ENCODE results near the gene MRNIP. TPM values are rescaled to one million over a fixed set of nuclear protein-coding genes. Genes with fewer than 3 reads are reported as not detected.

MRNIP gene
- total RNA-seq, 1 donor from 2014 or later = 26.3 TPM

DNA sequence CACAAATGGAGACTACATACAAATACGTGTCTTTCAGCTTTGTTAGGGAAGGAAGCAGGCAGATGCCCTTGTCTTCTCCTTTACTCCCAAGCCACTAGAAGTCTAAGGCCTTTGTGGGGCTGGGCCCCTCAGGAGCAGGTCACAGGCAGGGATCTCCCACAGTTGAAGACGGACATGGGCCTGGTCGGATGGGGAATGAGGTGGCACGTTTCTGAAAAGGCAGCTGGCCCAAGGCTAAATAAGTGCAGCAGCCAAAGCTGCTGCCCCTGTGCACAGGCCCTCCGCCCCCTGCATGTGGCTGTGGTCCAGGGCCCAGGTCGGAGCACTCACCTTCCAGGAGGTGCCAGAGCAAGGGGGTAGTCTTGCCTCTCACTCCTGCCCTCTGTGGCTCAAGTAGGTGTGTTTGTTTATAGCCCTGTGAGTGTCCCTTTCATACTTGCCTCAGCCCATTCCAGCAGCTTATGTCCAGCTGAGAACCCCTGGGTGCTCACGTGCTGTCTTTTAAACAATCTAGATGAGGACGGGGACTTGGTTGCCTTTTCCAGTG, 36.1 kb downstream of the MRNIP start:
- DNase-seq (ENCODE audit: extremely low read depth, low read depth, low spot score) = no peak

DNA sequence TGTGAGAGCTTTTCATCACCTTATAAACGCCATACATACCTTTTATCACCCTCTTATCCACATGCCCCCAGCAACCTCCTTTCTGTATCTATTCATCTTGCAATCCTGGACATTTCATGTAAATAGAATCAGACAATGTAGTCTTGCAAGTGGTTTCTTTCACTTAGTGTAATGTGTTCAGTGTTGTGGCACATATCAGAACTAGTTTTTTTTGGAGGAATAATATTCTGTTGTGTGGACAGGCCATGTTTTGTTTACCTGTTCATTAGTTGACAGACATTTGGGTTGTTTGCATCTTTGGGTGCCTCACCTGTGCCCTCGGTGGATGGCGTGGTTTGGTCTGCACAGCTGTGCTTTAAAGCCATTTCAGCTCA, 36.6 kb downstream of the MRNIP start:
- DNase-seq (ENCODE audit: extremely low read depth, low read depth, low spot score) = no peak

DNA sequence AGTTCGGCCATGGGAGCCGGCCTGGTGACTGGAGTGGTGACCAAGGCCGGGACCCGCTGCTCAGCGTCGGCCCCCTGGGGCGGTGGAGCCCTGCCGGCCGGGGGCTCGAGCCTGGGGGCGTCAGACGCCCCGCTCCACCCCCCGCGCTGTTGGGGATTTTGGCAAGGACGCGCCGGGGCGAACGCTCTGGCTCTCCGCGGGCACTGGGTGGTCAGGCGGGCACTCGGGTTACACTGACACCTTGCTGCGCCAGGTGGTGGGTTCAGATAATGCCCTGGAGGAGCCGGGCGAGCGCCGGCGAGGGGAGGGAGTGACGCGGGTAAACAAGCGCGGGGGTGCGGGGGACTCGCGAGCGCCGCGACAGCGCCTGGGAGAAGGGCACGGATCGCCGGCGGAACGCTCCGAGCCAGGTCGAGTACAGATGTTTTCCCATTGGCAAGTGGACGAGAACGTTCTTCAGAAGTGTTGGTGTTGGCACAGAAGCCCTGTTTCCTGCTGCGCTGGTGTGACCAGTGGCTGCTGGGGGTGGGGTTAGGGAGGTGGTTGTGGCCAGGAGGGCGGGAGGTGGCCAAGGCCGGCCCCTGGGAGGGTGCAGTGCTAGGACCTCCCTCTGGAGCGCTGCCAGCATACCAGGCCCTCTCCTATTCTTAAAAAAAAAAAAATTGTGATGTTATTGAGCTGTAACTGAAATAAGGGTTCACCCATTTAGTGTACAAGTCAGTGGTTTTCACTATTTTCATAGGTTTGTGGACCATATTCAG, 37.1 kb downstream of the MRNIP start:
- DNase-seq (ENCODE audit: extremely low read depth, low read depth, low spot score) = peak; percentile 52

DNA sequence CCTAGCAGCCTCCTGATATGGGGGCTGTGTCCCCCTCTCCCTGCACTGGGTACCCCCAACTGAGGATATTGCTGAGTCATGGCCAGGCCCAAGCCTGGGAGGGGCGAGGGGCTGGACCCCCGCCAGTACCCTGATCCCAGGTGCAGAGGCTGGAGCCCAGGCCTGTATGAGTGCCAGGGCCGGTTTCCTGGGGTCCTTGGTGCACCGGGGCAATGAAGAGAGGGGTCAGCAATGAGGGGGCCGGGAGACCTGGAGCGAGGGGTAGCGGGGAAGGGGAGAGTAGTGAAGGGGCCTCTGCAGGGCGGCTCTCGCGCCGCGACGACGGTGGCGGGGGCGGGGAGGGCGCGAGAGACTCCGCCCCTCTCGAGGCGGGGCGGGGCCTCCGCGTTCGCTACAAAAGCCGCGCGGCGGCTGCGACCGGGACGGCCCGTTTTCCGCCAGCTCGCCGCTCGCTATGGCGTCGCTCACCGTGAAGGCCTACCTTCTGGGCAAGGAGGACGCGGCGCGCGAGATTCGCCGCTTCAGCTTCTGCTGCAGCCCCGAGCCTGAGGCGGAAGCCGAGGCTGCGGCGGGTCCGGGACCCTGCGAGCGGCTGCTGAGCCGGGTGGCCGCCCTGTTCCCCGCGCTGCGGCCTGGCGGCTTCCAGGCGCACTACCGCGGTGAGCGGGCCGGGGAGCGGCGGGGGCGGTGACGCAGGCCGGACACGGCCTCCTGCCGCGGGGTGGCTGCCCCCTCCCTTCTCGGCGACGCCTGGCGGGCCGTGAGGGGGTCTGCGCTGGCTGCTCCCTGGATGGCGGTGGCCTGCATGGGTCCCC, 37.9 kb downstream of the MRNIP start, which contains the start of gene SQSTM1:
SQSTM1 (plus strand) TSS at position 423 of the 815 bp plus-strand sequence; CDS start at position 455, 32 bp downstream.
- DNase-seq (ENCODE audit: extremely low read depth, low read depth, low spot score) = no peak

DNA sequence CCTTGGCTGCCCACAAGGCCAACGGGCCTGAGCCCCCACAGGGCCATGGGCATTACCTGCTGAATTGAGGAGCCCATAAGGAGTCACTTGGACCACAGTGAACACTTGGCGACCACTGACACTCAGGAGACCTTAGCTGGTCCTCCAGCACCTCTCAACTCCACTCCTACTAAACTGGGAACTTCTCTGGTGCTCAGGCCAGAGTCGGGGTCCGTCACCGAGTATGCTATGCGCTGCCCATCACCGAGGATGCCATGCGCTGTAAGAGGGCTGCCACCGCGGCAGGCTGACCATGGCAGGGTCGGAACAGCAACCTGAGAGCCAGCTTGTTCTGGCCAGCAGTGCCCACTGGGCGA, 38.5 kb downstream of the MRNIP start:
- no peak for DNase-seq (ENCODE audit: extremely low read depth, low read depth, low spot score)

DNA sequence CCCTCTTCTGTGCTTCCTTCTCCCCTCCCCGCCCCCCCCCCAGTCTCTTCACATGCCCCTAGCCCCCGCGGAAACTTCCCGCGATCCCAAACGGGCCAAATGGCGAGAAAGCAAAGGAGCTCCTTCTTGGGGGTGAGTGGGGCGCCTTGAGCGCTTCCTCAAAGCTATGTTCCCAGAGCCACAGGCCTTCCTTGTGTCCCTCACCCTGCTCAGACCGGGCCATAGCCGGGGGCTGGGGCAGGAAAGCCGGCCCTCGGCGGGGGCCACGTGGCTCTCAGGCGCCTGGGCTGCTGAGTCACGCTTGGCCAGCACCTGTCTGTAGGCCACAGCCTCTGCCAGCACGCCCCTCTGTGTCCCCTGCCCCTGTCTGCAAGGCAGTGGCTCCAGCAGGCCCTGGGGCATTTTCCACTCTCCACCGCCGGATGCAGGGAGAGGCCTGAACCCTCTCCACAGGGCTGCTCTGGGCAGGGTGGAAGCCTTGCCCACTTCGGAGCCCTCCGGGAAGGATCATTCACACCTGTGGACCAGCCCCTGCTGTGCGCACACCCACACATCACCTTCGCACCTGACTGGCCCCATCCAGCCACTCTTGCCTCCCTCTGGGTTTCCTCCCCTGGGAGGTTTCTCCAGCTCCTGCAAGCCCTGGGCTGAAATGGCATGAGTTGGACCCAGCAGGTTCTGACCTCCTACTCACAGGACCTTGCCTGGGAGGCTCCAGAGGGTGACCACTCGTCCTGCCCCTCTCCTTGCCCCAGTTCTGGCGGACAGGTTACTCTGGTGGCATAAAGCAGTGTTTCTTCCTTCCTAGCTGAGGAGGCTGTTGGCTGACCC, 39.1 kb downstream of the MRNIP start:
- DNase-seq (ENCODE audit: extremely low read depth, low read depth, low spot score) = no peak

DNA sequence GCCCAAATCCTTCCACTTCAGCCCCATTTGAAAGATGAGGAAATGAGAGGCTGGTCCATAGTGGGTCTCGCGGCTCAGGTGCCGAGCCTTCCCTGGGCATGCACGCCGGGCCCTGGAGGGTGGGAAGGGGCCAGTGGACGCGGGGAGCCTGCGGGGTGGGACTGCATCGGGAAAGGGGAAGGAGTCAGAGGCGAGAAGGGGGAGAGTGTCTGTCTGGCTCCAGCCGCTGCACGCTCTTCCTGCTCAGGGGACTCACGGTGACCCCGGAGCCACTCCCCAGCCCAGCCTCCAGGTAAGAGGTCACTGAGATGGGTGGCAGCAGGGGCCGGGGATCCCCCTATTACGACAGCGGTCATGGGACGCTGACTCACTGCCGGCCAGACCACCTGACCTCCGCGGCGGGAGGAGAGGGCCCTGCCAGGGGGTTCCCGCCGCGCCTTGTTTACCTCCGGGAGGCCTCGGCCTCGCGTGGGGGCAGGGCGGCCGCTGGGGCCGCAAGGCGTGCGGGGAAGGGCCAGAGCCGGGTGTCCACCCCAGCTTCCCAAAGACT, 39.8 kb downstream of the MRNIP start:
- no peak for DNase-seq (ENCODE audit: extremely low read depth, low read depth, low spot score)

DNA sequence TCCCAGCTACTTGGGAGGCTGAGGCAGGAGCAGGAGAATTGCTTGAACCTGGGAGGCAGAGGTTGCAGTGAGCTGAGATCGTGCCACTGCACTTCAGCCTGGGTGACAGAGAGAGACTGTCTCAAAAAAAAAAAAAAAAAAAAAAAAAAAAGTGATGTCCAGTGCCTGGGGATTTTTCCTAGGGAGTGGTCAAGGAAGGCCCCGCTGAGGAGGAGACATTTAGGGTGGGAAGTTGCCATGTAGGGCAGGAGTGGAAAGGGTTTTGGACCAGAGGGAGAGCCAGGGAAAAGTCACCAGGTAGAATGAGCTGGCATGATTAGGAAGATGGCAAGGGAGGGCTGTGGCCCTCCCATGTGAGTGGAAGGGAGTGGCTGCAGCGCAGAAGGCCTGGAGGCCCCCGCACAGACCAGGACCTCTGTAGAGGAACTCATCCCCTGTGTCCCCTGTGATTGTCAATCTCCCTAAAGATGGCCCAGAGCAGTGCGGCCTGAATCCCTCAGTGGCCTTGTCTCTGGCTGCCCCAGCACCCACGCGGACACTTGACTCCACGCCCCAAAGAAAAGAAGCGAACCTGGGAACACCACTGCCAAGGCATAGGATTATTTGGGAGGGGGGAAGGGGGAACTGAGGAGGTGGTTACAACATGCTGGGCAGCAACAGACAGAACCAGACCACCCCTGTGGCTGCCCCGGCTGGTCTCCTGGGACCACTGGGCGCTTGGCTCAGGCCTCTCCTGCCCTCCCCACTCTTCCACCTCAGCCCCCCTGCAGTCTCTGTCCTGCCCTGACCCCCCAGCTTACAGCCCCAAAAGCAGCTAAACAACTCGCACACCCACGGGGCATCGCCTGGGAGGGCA, 40.5 kb downstream of the MRNIP start:
- no peak for DNase-seq (ENCODE audit: extremely low read depth, low read depth, low spot score)

DNA sequence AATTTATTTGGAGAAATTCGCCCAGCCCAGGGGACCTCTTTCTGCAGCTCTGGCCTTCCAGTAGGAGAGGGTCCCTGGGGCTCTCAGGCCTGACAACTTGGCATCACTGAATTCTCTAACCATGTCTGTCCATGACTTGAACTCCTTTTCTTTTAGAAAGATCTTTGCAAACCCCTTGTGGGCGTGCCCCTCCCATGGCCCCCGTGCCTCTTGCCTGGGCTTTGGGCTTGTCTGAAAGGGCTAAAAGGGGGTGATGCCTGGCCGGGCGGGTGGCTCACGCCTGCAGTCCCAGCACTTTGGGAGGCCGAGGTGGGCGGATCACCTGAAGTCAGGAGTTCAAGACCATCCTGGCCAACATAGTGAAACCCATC, 41.2 kb downstream of the MRNIP start:
- no peak for DNase-seq (ENCODE audit: extremely low read depth, low read depth, low spot score)

DNA sequence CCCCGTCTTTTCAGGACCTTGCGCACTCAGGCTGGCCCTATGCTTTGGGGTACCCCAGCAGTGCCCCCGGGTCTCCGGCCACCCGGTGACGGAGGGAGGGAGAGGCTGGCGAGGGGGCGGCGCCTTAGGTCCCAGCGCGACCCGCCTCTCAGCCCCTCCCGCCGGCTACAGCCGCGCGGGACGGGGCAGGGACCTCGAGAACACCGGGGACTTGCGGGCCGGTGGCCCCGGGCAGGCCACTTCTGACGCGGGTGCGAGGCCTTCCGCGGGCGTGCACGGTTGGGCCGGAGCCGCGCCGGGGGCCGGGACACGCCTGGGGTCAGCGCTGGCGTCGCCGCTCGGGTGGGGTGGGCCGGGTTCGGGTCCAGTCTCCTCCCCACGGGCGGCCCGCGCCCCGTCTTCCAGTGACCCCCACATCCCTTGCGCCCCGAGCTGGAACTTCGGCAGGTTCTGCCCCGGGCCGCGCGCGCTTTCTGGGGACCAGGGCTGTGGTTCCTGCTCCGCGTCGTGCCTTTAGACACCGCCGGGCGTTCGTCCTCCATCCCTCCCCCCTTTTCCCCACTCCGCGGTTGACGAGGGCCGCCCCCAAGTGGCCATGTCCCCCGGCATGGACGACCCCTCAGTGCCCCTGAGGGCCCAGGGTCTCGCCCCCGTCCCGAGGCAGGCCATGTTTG, 41.7 kb downstream of the MRNIP start:
- DNase-seq (ENCODE audit: extremely low read depth, low read depth, low spot score) = no peak

DNA sequence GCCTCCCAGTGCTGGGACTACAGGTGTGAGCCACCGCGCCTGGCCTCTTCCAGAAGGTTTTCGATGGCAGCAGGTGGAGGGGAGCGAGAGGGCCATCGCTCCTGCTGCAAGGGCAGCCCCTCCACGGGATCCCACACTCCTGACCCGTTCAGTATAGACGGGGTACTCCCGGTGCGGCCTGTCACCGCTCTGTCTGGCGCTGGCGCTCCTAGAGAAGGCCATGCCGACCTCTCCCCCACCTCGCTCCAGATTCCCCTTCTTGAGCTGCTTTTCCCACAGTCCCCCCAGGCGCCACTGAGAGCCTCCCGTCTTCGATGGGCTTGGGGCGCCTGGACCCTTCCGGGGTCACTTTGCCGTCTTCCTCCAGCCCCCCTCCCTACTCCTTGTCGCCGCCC, 42.2 kb downstream of the MRNIP start:
- no peak for DNase-seq (ENCODE audit: extremely low read depth, low read depth, low spot score)

DNA sequence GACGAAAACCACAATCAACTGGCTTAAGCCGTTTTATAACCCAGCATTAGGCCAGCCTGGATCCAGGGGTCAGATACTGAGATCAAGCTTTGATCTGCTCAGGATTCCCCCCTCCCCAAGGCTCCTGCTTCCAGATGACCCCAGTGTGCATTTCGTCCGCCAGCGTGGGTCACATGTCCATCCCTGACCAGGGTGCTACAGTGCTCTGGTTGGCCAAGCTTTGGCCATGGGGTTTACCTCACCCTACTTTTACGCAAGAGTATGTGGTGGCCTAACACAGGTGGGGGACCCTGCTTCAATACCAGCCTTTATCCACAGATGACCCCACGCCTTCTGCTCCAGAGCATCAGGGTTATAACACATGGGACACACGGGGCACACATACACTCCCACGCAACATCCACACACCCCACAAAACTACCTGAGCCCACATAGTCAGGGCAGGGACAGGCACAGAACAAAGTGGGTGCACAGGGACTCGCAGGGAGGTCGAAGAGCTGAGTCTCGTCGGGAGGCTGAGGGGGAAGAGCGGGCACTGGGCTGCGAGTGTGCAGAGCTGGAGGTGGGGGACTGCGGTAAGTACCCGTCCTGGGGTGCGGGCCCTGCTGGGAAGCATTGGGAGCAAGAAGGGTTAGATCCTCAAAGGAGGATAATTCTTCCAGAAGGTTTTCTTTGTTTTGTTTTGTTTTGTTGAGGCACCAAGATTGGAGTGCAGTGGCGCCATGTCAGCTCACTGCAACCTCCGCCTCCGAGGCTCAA, 42.9 kb downstream of the MRNIP start:
- DNase-seq (ENCODE audit: extremely low read depth, low read depth, low spot score) = no peak

DNA sequence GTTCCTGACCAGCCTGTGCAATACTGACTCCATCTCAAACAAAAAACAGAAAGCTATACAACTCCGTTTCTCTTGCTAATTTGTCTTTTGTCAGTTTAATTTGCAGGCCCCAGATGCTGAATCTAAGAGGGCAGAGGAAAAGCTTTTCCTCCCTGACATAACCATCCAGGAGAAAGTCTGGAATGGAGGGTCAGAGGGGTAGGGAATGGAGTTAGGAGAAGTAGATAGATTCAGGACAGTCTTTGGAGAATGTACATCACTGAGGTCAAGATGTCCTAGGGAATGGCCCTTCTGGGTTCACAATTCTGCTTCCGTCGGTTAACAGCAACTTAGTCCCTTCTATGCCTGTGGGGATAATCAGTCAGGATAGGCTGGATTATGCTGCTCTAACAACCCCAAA, 44.5 kb downstream of the MRNIP start:
- DNase-seq (ENCODE audit: extremely low read depth, low read depth, low spot score) = no peak

DNA sequence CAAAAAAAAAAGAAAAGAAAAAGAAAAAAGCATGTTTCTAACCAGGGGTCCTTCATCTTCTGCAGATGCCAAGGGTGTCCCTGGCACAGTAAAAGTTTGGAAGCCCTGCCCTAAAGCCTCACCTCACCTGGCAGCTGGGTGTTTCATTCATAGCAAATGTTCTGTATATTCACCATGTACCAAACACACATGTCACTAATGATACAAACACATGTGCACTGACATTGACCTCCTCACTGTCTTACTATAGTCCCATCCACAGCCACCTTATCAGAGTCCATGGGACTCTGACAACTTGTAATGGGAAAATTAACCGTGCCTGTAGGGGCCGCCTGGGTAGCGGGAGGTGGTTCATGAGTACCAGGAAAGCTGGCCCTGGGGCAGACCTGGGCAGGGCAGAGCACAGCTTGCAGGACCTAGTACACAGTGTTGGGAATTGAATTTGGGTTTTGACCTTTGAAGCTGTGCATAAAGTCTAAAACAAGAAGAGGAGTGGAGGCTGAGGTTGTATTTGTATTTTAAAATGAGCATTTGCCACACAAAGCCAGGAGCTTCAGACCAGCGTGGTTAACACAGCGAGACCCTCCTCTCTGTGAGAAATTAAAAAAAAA, 45.5 kb downstream of the MRNIP start:
- DNase-seq (ENCODE audit: extremely low read depth, low read depth, low spot score) = no peak

DNA sequence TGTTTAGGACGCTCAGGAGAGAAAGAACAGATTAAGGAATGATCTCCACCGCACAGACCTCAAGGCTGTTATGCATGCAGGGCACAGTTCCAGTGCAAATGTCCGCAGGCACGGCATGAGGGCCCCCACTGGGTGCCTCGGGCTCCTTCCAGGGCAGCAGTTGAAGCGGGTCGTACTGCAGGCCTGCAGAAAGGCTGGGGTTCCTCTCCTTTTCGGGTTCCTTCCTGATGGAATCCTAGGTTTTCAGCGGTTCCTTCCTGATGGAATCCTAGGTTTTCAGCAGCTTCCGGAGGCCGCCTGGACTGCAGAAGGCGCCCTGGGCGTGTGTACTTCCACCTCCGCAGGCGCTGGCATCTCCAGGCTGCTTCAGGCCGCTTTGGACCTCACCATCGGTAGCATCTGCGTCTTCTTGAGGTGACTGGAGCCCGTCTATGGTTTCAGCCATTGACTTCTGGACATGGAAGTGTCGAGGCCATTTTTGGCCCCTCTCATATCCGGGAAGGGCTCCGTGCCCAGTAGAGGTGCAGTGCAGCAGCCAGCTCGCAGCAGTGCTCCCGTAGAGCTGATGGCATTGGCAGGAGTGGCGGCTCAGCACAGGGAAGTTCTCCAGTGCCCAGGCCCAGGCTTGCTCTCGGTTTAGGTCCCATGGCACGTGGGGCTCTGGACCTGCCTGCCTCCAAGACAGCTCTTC, 46.3 kb downstream of the MRNIP start:
- DNase-seq (ENCODE audit: extremely low read depth, low read depth, low spot score) = no peak

DNA sequence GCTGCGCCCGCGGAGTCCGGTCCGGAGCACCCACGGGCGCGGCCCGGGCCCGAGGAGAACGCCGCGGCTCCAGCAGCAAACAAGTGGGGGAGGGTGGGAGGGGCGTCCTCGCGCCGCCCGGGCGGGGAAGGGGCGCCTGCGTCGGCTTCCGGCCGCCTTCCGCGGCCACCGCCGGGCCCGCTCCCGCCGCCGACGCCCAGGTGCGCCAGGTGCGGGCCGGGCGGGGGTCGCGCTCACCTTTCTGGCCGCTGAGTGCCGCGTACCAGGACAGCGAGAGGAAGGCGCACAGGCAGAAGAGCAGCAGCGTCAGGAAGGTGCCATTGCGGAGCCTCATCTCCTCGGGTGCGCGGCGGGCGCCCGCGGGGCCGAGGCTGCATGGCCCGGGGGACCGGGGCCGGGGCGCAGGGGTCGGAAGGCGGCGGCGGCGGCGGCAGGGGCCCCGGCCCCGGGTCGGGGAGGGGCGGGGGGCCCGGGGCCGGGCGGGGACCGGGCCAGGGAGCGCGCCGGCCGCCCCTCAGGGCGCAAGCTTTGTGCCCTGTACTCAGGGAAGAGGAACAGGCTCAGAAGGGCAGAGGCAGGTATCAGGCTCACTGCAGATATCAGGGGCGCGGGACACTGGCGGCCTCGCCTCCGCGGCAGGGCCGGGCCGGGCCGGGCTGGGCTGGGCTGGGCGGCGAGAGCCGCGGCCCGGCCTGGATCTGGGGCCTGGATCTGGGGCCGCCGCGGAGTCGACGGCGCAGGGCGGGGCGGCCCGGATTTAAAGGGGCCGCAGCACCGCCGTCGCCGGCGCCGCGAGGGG, 52.2 kb downstream of the MRNIP start, which contains the start of gene MGAT4B:
MGAT4B (minus strand) TSS at position 617 of the 799 bp plus-strand sequence; CDS start at position 334, 283 bp downstream.
- DNase-seq (ENCODE audit: extremely low read depth, low read depth, low spot score) = no peak
